COR-L47 (cell line): Measurements from ENCODE around the gene NEURL4.

Experiments used
- DNase-seq: peaks from one replicate; lab custom pipeline; 2025; lab: John Stamatoyannopoulos, UW

NEURL4 gene

GRCh38 chr17:7279448-7279847 is 49.7 kb downstream of the NEURL4 start:
- DNase-seq = no peak

- no peak for DNase-seq
These were observed 62.4 kb downstream of the NEURL4 start for GRCh38 chr17:7266784-7267183.
